Fibroblast of lung (primary cell): ENCODE measurements around the gene CHRM5. TPM values are rescaled to one million over a fixed set of nuclear protein-coding genes. Genes with fewer than 3 reads are reported as not detected.
A peak's percentile ranks its signal among the peaks of the same experiment; 100 is the strongest.
"Not testable (repeated sequence)": the region's sequence is repeated elsewhere in the genome, so short reads cannot be mapped to it uniquely, and the experiment has no call there.

ENCODE experiments used
- DNase-seq, 2 donors: peaks; one replicate each; pipeline versions ENCODE4 v3.0.0 to v3.0.0-alpha.2; 2010; ENCODE audit warnings: low read depth in 2 of 2
- H2AFZ ChIP-seq: 2 replicates; pipeline ENCODE4 v1.5.1; 2012; ENCODE audit warnings: low read length, control low read depth, inconsistent platforms
- H3K27ac ChIP-seq: 2 replicates; pipeline ENCODE4 v1.5.1; 2011; ENCODE audit warnings: low read length, control low read depth; ENCODE audit not compliant: insufficient read depth
- H3K27me3 ChIP-seq: 2 replicates; pipeline ENCODE4 v1.5.1; 2011; ENCODE audit warnings: mild to moderate bottlenecking, low read length; ENCODE audit not compliant: control insufficient read depth, insufficient read depth
- H3K36me3 ChIP-seq: 2 replicates; pipeline ENCODE4 v1.5.1; 2011; ENCODE audit warnings: low read length; ENCODE audit not compliant: control insufficient read depth, insufficient read depth
- H3K4me1 ChIP-seq: 2 replicates; pipeline ENCODE4 v1.5.1; 2011; ENCODE audit warnings: low read length; ENCODE audit not compliant: control insufficient read depth, insufficient read depth; ENCODE audit errors: extremely low read depth
- H3K4me2 ChIP-seq: 2 replicates; pipeline ENCODE4 v1.5.1; 2011; ENCODE audit warnings: low read length, control low read depth; ENCODE audit not compliant: insufficient read depth; ENCODE audit errors: extremely low read depth
- H3K4me3 ChIP-seq, 4 experiments: fragments of 200-600 bp in 1 of 4; sonication (generic) in 1 of 4; replicated peaks in 1 of 4; 2 replicates each; pipeline ENCODE4 v1.5.1; 2011 to 2016; ENCODE audit warnings: low read length in 4 of 4, low read depth in 3 of 4, mild to moderate bottlenecking in 3 of 4, control low read depth in 2 of 4, inconsistent platforms in 1 of 4, mixed read lengths in 1 of 4; ENCODE audit not compliant: insufficient read depth in 1 of 4; ENCODE audit errors: control extremely low read depth in 1 of 4
- H3K79me2 ChIP-seq: 2 replicates; pipeline ENCODE4 v1.5.1; 2012; ENCODE audit warnings: mild to moderate bottlenecking, low read length, inconsistent platforms; ENCODE audit not compliant: control insufficient read depth, insufficient read depth
- H3K9ac ChIP-seq: 2 replicates; pipeline ENCODE4 v1.5.1; 2011; ENCODE audit warnings: mild to moderate bottlenecking, low read length, control low read depth; ENCODE audit not compliant: insufficient read depth
- H3K9me3 ChIP-seq: 2 replicates; pipeline ENCODE4 v1.5.1; 2012; ENCODE audit warnings: low read depth, low read length; ENCODE audit not compliant: control insufficient read depth, insufficient read depth
- H4K20me1 ChIP-seq: 2 replicates; pipeline ENCODE4 v1.5.1; 2011; ENCODE audit warnings: low read length; ENCODE audit not compliant: control insufficient read depth, insufficient read depth; ENCODE audit errors: extremely low read depth
- EZH2 ChIP-seq: IDR thresholded peaks from 2 replicates; pipeline ENCODE4 v1.5.1; 2012; ENCODE audit warnings: low read length, control low read depth, mild to moderate bottlenecking; ENCODE audit errors: missing control alignments
- polyA plus RNA-seq, 2 donors: library from polyadenylated mRNA; depleted of rRNA in 1 of 2; stranded (reverse) in 1 of 2; unstranded in 1 of 2; fragments of >200 nt; gene quantifications; 2 replicates each; pipeline ENCODE4 v1.2.1, GENCODE V29; 2011 to 2012; ENCODE audit warnings: missing spikeins in 1 of 2
- total RNA-seq: library from RNA; depleted of rRNA; stranded (reverse); fragments of >200 nt; gene quantifications from 2 replicates; pipeline ENCODE4 v1.2.1, GENCODE V29; 2014
- TF ChIP-seq, protein P1 (sequence below), 2 donors: IDR thresholded peaks in 1 of 2; conservative IDR thresholded peaks in 1 of 2; 1 replicate in 1 of 2; 2 replicates in 1 of 2; pipeline ENCODE4 v1.5.1; 2011 to 2012; ENCODE audit warnings: low read length in 2 of 2, control low read depth in 1 of 2, inconsistent platforms in 1 of 2, low read depth in 1 of 2, mild to moderate bottlenecking in 1 of 2

CHRM5 gene
- total and polyA plus RNA-seq, 2 donors (not counting 1 experiment from before 2014, with no cell fraction given), result 0.03 TPM; not detected in 1

GRCh38 chr15:33987444-33987843 is 19.1 kb downstream of the CHRM5 start:
- Histone ChIP-seq H3K4me3 (no peak overlapping the region), H2AFZ (no peak overlapping the region), H3K9me3 (no peaks in the 10 kb centered on the region), H4K20me1 (no peaks in the 10 kb centered on the region), H3K79me2 (no peaks in the 10 kb centered on the region), H3K27me3 (no peaks in the 10 kb centered on the region), H3K4me2 (no peak overlapping the region), H3K9ac (no peak overlapping the region), H3K4me1 (no peaks in the 10 kb centered on the region), H3K27ac (no peak overlapping the region), H3K36me3 (no peaks in the 10 kb centered on the region)
- no peak for TF ChIP-seq EZH2
- TF ChIP-seq, protein P1, sequence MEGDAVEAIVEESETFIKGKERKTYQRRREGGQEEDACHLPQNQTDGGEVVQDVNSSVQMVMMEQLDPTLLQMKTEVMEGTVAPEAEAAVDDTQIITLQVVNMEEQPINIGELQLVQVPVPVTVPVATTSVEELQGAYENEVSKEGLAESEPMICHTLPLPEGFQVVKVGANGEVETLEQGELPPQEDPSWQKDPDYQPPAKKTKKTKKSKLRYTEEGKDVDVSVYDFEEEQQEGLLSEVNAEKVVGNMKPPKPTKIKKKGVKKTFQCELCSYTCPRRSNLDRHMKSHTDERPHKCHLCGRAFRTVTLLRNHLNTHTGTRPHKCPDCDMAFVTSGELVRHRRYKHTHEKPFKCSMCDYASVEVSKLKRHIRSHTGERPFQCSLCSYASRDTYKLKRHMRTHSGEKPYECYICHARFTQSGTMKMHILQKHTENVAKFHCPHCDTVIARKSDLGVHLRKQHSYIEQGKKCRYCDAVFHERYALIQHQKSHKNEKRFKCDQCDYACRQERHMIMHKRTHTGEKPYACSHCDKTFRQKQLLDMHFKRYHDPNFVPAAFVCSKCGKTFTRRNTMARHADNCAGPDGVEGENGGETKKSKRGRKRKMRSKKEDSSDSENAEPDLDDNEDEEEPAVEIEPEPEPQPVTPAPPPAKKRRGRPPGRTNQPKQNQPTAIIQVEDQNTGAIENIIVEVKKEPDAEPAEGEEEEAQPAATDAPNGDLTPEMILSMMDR (conservative IDR thresholded peaks at IDR 0.05 in 1 of 2, IDR thresholded peaks at IDR 0.05 in 1 of 2; ENCODE audit: low read depth in 1 of 2, low read length in 2 of 2), result no peak
- no peak for DNase-seq

DNA sequence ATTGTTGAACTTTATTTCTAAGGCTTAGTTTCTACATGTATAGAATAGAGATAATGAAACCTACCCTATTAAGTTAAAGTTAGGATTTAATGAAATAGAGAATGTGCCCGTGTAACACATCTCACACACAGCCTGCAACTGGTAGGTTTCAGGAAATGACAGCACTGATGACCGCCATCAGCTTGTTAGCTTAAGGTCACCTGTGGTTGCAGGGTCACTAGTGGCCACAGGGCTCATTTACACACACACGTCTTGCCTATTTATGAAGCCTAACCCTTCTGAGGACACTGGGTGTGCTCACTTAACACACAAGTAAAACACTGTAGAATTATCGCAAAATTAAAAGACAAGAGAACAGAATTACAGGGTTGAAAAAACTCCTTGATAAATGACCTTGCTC is 20.1 kb downstream of the CHRM5 start:
- no peak overlapping the region for H3K27ac ChIP-seq
- H2AFZ ChIP-seq, result no peak overlapping the region
- no peaks in the 10 kb centered on the region for H3K36me3 ChIP-seq
- H3K4me1 ChIP-seq, result no peaks in the 10 kb centered on the region
- no peak overlapping the region for H3K9ac ChIP-seq
- H3K9me3 ChIP-seq, result no peaks in the 10 kb centered on the region
- TF ChIP-seq, protein P1 (conservative IDR thresholded peaks at IDR 0.05 in 1 of 2, IDR thresholded peaks at IDR 0.05 in 1 of 2; ENCODE audit: low read depth in 1 of 2, low read length in 2 of 2), result no peak
- no peak for TF ChIP-seq EZH2
- no peak overlapping the region for H3K4me3 ChIP-seq
- H4K20me1 ChIP-seq, result no peaks in the 10 kb centered on the region
- H3K27me3 ChIP-seq, result no peaks in the 10 kb centered on the region
- DNase-seq, result peak; percentile 12 to 45
- no peak overlapping the region for H3K4me2 ChIP-seq
- H3K79me2 ChIP-seq, result no peaks in the 10 kb centered on the region

DNA sequence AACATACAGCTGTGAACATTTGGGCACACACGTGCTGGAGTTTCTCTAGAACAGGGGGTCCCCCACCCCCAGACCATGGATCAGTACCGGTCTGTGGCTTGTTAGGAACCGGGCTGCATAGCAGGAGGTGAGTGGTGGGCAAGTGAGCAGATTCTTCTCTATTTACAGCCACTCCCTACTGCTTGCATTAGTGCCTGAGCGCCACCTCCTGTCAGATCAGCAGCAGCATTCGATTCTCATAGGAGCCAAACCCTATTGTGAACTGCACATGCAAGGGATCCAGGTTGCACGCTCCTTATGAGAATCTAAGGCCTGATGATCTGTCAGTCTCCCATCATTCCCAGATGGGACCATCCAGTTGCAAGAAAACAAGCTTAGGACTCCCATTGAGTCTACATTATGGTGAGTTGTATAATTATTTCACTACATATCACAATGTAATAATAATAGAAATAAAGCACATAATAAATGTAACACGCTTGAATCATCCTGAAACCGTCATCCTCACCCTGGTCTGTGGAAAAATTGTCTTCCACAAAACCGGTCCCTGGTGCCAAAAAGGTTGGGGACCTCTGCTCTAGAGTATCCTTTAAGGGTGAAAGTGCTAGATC is 25.8 kb downstream of the CHRM5 start:
- Histone ChIP-seq H3K4me2 (no peak overlapping the region), H3K36me3 (no peaks in the 10 kb centered on the region), H3K9ac (no peak overlapping the region), H4K20me1 (no peaks in the 10 kb centered on the region), H3K4me1 (no peaks in the 10 kb centered on the region), H3K9me3 (no peaks in the 10 kb centered on the region), H3K79me2 (no peaks in the 10 kb centered on the region), H3K27me3 (no peaks in the 10 kb centered on the region), H2AFZ (no peak overlapping the region), H3K27ac (no peak overlapping the region), H3K4me3 (no peak overlapping the region)
- DNase-seq, result peak; percentile 40 to 49
- TF ChIP-seq, protein P1 (conservative IDR thresholded peaks at IDR 0.05 in 1 of 2, IDR thresholded peaks at IDR 0.05 in 1 of 2; ENCODE audit: low read depth in 1 of 2, low read length in 2 of 2), result peak; percentile 60 to 63
- TF ChIP-seq EZH2, result no peak

GRCh38 chr15:33995666-33996065 is 27.4 kb downstream of the CHRM5 start:
- H4K20me1 ChIP-seq, H3K27ac ChIP-seq, H3K27me3 ChIP-seq, DNase-seq, H3K79me2 ChIP-seq, H3K4me1 ChIP-seq, H3K4me2 ChIP-seq, H3K9me3 ChIP-seq, H2AFZ ChIP-seq, H3K9ac ChIP-seq, H3K4me3 ChIP-seq, H3K36me3 ChIP-seq: not testable (repeated sequence)
